ENCODE measurements around the gene IL17B. TPM values are rescaled to one million over a fixed set of nuclear protein-coding genes. Genes with fewer than 3 reads are reported as not detected.

The IL17B gene
- total RNA-seq, 1 experiment from 2014 or later = not detected

DNA sequence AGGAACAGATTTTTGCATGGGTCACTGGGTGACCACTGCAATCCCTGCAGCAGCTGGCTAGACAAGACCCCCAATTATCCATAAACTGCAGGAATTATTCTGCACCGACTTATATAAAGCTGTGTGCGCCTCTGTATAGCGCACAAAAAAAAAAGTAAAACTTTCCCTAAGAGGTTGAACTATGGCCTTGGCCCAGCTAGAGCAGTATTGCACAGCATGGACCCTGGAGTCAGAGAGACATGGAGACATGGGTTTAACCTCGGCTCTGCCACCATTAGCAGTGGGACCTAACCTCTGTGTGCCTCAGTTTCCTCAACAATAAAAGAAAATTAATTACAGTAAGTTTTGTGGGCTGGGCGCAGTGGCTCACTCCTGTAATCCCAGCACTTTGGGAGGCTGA is 50.9 kb downstream of the IL17B start:
- no peak overlapping the region for H3K23ac ChIP-seq (ENCODE audit: insufficient read length, low read depth, low read length)
- Mint-ChIP-seq H3K27ac (no peak overlapping the region), H3K9me3 (no peaks in the 10 kb centered on the region), H3K27me3 (ENCODE audit: low read depth) (peaks cover 4% of the 10 kb centered on the region), H3K4me1 (no peaks in the 10 kb centered on the region), H3K4me3 (no peak overlapping the region), H3K36me3 (ENCODE audit: insufficient read depth in 1 of 3, low read depth in 3 of 3) (no peaks in the 10 kb centered on the region)
- H3K4me2 ChIP-seq (ENCODE audit: insufficient read depth, insufficient read length, low read length) = no peak overlapping the region
- no peak overlapping the region for H2BK5ac ChIP-seq (ENCODE audit: insufficient read length, low read length)
- H2BK15ac ChIP-seq (ENCODE audit: low read depth, low read length) = no peak overlapping the region
- H3K18ac ChIP-seq (ENCODE audit: insufficient read length, low read depth, low read length) = no peak overlapping the region
- DNase-seq = no peak
- no peaks in the 10 kb centered on the region for H3K79me1 ChIP-seq (ENCODE audit: insufficient read depth, low read depth, low read length, poor library complexity, severe bottlenecking)
- H3K14ac ChIP-seq (ENCODE audit: insufficient read depth, low read length) = no peak overlapping the region
- no peak overlapping the region for H2BK120ac ChIP-seq (ENCODE audit: low read depth, low read length, poor library complexity, severe bottlenecking)
- no peak overlapping the region for H2BK20ac ChIP-seq (ENCODE audit: low read depth, low read length, poor library complexity, severe bottlenecking)
- no peak overlapping the region for H2BK12ac ChIP-seq (ENCODE audit: insufficient read length, low read depth, low read length)
- no peak overlapping the region for H3K4ac ChIP-seq (ENCODE audit: low read depth, low read length)
- H3K56ac ChIP-seq (ENCODE audit: insufficient read length, low read depth, low read length) = no peak overlapping the region
- H3K27me3 ChIP-seq (ENCODE audit: insufficient read depth, low read length) = no peaks in the 10 kb centered on the region; the same call in 1 of the 2 replicates
- H2AFZ ChIP-seq (ENCODE audit: low read length) = no peak overlapping the region
- no peak overlapping the region for H4K5ac ChIP-seq (ENCODE audit: insufficient read length, low read depth, low read length)
- H4K20me1 ChIP-seq (ENCODE audit: control insufficient read depth, insufficient read depth, insufficient read length) = no peaks in the 10 kb centered on the region
- no peaks in the 10 kb centered on the region for H3K23me2 ChIP-seq (ENCODE audit: insufficient read length, low read depth, low read length, poor library complexity, severe bottlenecking)
- TF ChIP-seq, protein P1, sequence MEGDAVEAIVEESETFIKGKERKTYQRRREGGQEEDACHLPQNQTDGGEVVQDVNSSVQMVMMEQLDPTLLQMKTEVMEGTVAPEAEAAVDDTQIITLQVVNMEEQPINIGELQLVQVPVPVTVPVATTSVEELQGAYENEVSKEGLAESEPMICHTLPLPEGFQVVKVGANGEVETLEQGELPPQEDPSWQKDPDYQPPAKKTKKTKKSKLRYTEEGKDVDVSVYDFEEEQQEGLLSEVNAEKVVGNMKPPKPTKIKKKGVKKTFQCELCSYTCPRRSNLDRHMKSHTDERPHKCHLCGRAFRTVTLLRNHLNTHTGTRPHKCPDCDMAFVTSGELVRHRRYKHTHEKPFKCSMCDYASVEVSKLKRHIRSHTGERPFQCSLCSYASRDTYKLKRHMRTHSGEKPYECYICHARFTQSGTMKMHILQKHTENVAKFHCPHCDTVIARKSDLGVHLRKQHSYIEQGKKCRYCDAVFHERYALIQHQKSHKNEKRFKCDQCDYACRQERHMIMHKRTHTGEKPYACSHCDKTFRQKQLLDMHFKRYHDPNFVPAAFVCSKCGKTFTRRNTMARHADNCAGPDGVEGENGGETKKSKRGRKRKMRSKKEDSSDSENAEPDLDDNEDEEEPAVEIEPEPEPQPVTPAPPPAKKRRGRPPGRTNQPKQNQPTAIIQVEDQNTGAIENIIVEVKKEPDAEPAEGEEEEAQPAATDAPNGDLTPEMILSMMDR (conservative IDR thresholded peaks at IDR 0.05) = no peak
- WGBS (ENCODE audit: extremely low coverage, insufficient read length, low lambda C conversion rate) = no CpG with 5 or more reads among the region's 5 CpGs
- no peak overlapping the region for H3K9ac ChIP-seq (ENCODE audit: extremely low read depth, insufficient read length, low read length)
- H3K4me1 ChIP-seq (ENCODE audit: insufficient read depth, low read length) = no peaks in the 10 kb centered on the region
- no peaks in the 10 kb centered on the region for H3K9me3 ChIP-seq (ENCODE audit: control insufficient read depth, low read depth, low read length)
- H4K91ac ChIP-seq (ENCODE audit: insufficient read length, low read depth, low read length) = no peak overlapping the region
- no peak overlapping the region for H3T11ph ChIP-seq (ENCODE audit: low read length)
- H2AK5ac ChIP-seq (ENCODE audit: insufficient read length, low read length) = no peak overlapping the region
- H4K8ac ChIP-seq (replicated peaks; ENCODE audit: insufficient read length, low read depth, low read length) = no peak overlapping the region
- H3K79me2 ChIP-seq (ENCODE audit: insufficient read depth, low read length) = no peaks in the 10 kb centered on the region
- no peak overlapping the region for H3K27ac ChIP-seq (ENCODE audit: insufficient read length, low read depth, low read length)

Data from H9 (cell line).